ENCODE data around the gene PTPRZ1. TPM values are rescaled to one million over a fixed set of nuclear protein-coding genes. Genes with fewer than 3 reads are reported as not detected.

The PTPRZ1 gene
- total RNA-seq, 1 donor from 2014 or later: 0.64 TPM

GRCh38 chr7:122067077-122067476 is 194.1 kb downstream of the PTPRZ1 start:
- Histone ChIP-seq H3K27me3 (no peaks in the 10 kb centered on the region), H3K27ac (no peak overlapping the region), H3K4me3 (no peak overlapping the region), H3K36me3 (no peaks in the 10 kb centered on the region), H3K9me3 (no peaks in the 10 kb centered on the region), H3K4me1 (no peaks in the 10 kb centered on the region)
- DNase-seq (ENCODE audit: low spot score in 2 of 2): no peak
- no peak for TF ChIP-seq CTCF (IDR thresholded peaks at IDR 0.05)
- intact Hi-C loops (cut with DNase I): no loop called here

DNA sequence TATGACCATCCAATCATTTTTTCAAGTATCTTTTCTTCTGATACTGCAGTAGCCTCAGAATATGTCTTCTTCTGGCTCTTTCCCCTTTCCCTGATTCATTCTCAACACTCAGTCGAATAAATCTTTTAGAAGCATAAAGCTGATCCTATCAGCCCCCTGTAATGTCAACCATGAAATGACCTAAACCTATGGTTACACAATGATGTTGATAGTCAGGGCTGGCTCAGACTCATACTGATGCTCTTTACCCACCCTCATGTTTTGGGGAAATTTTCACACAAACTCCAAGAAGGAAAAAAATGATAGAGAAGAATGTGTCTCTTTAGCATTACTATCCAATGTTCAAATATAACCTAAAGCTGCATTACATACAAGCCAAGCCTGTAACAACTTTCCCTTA is 195.1 kb downstream of the PTPRZ1 start:
- no peak for TF ChIP-seq CTCF (IDR thresholded peaks at IDR 0.05)
- no peak for DNase-seq (ENCODE audit: low spot score in 2 of 2)
- Histone ChIP-seq H3K36me3 (no peaks in the 10 kb centered on the region), H3K4me3 (no peak overlapping the region), H3K9me3 (no peaks in the 10 kb centered on the region), H3K27me3 (no peaks in the 10 kb centered on the region), H3K4me1 (no peaks in the 10 kb centered on the region), H3K27ac (no peak overlapping the region)
- intact Hi-C loops (cut with DNase I): no loop called here

DNA sequence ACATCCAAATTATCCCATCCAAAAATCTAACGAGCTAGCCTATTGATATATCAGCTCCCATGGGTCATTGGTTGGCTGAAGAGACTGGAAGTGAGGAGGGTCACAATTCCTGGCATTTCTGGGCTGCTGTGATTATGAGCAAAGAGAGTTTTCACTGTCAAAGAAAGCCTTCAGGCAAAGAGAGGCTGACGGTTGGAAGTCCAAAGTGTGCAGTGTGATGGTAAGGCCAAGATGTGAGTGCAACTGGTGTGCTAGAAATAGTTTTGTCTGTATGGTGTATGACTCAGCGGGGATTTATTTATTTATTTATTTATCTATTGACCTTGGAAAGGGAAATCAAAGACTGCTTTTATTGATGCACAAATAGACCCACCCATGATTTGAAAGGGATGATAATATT is 196.0 kb downstream of the PTPRZ1 start:
- Histone ChIP-seq H3K27me3 (no peaks in the 10 kb centered on the region), H3K4me3 (no peak overlapping the region), H3K27ac (no peak overlapping the region), H3K4me1 (no peaks in the 10 kb centered on the region), H3K9me3 (no peaks in the 10 kb centered on the region), H3K36me3 (no peaks in the 10 kb centered on the region)
- intact Hi-C loops (cut with DNase I): no loop called here
- no peak for DNase-seq (ENCODE audit: low spot score in 2 of 2)
- no peak for TF ChIP-seq CTCF (IDR thresholded peaks at IDR 0.05)

GRCh38 chr7:122070062-122070461 is 197.1 kb downstream of the PTPRZ1 start:
- no peak for DNase-seq (ENCODE audit: low spot score in 2 of 2)
- Histone ChIP-seq H3K9me3 (no peaks in the 10 kb centered on the region), H3K4me1 (no peaks in the 10 kb centered on the region), H3K27me3 (no peaks in the 10 kb centered on the region), H3K36me3 (peaks cover 4 to 8% of the 10 kb centered on the region in 2 donors), H3K27ac (no peak overlapping the region), H3K4me3 (no peak overlapping the region)
- TF ChIP-seq CTCF (IDR thresholded peaks at IDR 0.05): no peak
- intact Hi-C loops (cut with DNase I): no loop called here

DNA sequence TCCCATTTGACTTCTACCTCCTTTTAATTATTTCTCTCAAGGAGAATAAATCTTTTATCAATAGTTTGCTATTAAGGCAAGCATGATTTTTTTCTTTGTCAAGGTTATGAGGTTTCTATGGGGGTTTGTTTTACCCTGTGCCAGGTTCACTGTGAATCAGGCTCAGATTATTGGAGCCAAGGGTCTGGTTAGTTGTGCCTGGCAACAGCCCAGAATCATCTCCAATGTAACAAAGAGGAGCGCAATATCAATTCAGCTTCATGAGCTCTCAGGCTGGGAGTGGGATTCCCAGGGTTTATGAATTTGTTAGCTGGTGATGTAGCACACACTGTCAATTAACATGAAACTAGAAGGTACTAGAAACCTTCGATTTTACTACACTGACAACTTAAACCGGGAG is 197.9 kb downstream of the PTPRZ1 start:
- no peak for TF ChIP-seq CTCF (IDR thresholded peaks at IDR 0.05)

GRCh38 chr7:122072272-122072671 is 199.3 kb downstream of the PTPRZ1 start:
- DNase-seq (ENCODE audit: low spot score in 2 of 2): no peak
- Histone ChIP-seq H3K4me1 (no peaks in the 10 kb centered on the region), H3K27me3 (no peaks in the 10 kb centered on the region), H3K9me3 (no peaks in the 10 kb centered on the region), H3K4me3 (no peak overlapping the region), H3K36me3 (peaks cover 20 to 30% of the 10 kb centered on the region in 2 donors), H3K27ac (no peak overlapping the region)
- intact Hi-C loops (cut with DNase I): no loop called here
- no peak for TF ChIP-seq CTCF (IDR thresholded peaks at IDR 0.05)

More for the DNA sequence above, 197.9 kb downstream of the PTPRZ1 start:
- Histone ChIP-seq H3K27ac (no peak overlapping the region), H3K27me3 (no peaks in the 10 kb centered on the region), H3K4me1 (no peaks in the 10 kb centered on the region), H3K4me3 (no peak overlapping the region), H3K36me3 (peaks cover 12 to 16% of the 10 kb centered on the region in 2 donors), H3K9me3 (no peaks in the 10 kb centered on the region)
- DNase-seq (ENCODE audit: low spot score in 2 of 2): no peak
- intact Hi-C loops (cut with DNase I): no loop called here

Measured in ascending aorta (tissue), 2 donors.